ENCODE results near the gene KSR2.
"Not testable (repeated sequence)": the region's sequence is repeated elsewhere in the genome, so short reads cannot be mapped to it uniquely, and the experiment has no call there.

The KSR2 gene

DNA sequence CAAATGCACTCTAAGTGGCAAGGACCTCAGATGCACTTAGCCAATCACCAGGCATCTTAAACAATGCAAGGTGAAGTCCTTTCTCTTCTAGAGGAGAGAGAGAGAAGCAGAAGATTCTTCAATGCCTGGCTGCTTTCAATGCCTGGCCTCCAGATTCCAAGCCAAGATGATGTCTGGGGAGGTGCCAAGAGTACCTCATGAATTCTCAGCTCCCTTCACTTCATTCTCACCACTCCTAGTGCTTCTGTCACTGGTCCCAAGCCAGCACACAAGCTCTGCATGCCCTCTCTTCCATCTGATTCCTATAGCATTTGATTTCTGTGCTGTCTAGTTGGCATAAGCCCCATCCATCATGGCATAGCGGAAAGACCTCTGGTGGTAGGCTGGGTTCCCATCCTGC lies 225.0 kb downstream of the KSR2 start:
- no peak for DNase-seq

DNA sequence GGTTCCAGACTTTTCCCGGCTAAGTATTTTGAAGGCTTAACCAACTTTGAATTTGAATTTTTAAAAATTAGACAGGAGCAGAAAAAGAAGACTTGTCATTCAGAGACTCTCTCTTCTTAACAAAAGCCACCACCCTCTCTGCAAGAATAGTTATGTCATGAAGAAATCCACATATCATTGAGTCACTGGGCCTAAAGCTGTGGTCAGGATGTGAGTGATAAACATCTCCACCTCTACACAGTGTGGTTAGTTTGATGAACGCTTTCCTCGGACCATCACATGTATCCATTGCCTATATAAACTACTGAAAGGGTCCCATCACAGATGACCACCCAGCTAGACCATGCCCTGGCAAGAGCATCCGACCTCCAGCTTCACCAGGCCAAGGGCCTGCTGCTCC lies 226.1 kb downstream of the KSR2 start:
- no peak for DNase-seq

DNA sequence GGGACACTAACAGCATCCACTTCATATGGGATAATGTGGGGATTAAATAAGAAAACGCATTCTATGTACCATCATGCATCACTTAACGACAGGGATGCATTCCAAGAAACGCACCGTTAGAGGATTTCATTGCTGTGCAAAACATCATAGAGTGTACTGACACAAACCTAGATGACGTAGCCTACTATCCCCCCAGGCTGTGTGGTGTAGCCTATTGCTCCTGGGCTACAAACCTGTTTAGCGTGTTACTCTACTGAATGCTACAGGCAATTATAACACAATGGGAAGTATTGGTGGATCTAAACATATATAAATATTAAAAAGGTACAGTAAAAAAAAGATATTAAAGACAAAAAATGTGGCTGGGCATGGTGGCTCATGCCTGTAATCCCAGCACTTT lies 230.6 kb downstream of the KSR2 start:
- DNase-seq: no peak

DNA sequence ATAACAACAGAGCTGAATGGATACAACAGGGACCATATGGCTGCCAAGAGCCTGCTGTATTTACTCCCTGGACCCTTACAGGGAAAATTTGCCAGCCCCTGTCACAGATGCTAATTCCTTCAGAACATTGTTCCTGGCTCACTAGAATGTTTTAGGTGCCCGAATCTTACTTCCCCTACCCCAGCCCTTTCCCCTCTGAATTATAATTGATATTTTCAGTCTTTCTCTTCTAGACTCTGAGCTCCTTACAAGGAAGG lies 235.3 kb downstream of the KSR2 start:
- DNase-seq: no peak

DNA sequence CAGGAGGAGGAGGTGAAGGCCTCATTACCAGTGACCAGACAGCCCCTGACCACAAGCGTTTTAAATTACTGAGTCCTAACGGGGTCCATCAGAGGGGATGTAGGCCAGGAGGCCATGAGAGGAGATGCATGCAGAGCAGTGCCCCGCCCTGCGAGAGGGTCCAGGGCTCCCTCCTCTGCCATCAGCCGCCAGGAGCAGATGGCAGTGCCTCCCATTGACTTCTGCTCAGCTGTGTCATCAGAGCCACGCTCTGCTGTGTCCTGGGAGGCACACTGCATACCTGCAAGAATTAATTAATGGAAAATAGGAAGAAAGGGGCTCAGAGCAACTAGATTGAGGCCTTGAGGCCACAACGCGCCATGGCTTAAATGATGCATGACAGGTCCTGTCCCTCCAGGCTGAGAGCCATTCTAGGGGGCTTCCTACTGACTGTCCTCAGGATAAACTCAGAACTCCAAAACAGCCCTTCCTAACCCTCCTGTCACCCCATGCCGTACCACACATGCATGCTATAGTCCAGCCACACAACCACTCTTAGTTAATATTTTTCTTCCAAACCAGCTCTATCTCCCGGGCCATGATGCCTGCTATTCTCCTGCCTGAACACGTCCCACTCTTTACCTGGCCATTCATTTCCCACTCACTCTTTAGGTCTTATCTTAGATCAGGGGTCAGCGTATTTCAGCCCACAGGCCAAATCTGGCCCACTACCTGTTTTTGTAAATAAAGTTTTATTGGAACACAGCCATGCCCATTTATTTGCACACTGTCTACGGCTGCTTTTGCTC lies 235.8 kb downstream of the KSR2 start:
- DNase-seq: no peak

DNA sequence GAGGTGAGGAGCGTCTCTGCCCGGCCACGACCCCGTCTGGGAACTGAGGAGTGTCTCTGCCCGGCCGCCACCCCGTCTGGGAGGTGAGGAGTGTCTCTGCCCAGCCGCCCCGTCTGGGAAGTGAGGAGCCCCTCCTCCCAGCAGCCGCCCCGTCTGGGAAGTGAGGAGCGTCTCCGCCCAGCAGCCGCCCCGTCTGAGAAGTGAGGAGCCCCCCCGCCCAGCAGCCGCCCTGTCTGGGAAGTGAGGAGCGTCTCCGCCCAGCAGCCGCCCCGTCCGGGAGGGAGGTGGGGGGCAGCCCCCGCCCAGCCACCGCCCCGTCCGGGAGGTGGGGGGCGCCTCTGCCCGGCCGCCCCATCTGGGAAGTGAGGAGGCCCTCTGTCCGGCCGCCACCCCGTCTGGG lies 237.7 kb downstream of the KSR2 start:
- DNase-seq: not testable (repeated sequence)

DNA sequence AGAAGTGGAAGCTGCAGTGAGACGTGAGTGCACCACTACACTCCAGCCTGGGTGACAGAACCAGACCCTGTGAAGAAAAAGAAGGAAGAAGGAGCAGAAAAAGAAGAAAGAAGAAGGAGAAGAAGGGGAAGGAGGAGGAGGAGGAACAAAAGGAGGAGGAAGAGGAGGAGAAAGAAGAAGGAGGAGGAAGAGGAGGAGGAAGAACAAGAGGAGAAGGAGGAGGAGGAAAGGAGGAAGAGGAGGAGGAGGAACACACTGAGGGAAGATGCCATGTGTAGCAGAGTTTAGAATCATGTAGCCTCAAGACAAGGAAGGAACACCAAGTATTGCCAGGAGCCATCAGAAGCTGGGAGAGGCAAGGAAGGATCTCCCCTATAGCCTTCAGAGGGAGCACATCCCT lies 241.5 kb downstream of the KSR2 start:
- no peak for DNase-seq

DNA sequence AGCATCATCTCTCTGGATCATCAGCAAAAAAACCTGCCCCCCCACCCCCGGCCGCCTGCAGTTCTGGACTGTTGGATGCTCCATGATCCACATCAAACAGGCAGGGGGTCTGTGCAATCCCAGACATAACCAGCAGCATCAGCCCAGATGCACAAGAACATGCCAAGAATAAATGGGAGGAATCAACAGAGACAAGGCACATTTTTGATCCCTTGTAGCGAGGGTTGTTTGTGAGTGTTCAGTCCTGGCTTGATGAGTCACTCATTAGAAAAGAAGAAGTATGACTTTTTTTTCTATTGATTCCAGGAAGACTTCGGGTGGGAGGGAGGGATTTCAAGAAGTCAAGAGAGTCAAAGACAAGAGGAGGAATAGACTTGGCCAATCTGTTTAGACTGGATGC lies 244.2 kb downstream of the KSR2 start:
- DNase-seq: no peak

DNA sequence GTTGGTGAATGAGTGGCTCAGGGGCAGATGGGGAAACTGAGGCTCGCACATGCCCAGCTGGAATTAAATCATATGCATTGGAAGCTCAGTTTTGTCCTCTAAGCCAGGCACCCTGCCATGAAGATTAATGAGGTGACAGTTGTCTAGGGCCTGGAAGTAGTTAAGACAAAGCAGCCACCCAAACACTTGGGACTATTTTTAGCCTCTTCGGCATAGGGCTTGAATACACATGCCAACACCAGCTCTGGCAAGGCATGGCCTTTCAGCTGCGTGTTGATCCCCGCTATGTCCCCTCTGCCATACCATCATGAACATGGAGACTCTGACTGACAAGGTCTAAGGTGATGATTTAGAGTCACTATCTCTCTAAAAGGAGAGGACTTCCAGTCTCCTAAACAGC lies 250.2 kb downstream of the KSR2 start:
- DNase-seq: no peak

DNA sequence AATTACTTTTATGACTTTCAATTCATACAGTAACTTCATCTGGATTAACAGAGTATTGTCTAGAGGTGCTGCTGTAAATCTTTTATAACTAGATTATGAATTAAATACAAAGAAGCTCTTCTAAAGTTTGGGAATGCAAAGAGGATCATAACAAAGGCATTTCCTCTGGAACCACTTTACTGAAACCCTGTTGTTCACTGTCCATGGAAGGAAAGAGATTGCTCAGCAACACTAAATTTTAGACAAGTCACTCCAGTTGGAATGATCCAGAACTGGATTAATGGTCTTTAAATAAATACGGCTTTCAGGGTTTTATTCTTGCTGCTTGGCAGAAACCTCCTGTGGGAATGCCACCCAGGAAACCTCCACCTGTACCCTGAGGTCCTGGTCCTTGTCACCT lies 250.6 kb downstream of the KSR2 start:
- no peak for DNase-seq

DNA sequence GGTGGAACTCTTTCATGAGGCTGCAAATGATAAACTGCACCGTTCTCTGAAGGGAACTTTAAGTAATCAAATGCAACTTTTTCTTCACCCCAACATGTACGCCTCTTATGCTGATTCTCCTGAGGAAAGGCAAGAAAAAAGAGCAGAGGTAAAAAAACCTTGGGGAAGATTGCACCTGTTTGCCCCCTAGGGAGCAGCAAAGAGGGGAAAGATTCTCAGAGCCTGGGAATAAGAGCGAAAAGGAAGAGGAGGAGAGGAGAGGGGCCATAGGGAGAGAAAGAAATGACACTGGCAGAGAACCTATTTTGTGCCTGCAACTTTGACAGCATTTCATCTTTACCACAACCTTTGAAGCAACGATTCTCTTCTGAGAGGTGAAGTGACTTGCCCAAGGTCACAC lies 254.6 kb downstream of the KSR2 start:
- no peak for DNase-seq

DNA sequence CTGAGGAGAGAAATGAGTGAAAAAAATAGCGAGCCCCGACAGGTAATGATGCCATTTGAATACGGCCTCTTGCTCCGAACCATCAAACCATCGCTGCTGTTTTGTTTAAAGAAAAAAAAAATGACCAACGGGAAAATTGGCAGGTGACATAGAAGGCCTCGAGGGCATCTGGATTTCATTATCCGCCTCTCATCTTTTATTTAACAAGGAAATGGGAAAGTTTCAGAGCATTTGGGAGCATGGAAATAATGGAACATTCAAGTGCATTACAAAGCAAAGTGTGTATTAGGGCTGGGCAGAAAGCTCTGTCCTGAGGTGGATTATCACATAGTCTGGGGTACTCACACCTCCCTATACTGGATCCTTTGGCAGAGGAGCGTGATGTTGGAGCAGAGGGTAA lies 258.7 kb downstream of the KSR2 start:
- no peak for DNase-seq

DNA sequence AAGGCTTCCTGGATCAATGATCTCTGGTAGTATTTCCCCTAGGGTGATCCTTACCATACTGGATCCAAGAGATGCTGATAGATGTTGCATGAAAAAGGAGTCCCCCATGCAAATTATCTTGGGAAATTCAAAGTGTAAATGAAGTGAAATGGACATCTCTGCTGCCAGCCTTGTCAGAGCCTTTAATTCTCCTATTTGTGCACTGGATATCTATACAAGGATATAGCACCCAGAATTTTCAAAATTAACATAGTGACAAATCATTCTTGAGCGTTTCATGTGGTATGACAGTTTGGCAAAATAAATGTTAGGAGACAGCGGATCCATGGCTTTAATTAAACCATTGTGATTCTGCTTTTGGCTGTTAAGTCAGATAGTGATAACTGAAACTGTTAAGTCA lies 260.9 kb downstream of the KSR2 start:
- no peak for DNase-seq

DNA sequence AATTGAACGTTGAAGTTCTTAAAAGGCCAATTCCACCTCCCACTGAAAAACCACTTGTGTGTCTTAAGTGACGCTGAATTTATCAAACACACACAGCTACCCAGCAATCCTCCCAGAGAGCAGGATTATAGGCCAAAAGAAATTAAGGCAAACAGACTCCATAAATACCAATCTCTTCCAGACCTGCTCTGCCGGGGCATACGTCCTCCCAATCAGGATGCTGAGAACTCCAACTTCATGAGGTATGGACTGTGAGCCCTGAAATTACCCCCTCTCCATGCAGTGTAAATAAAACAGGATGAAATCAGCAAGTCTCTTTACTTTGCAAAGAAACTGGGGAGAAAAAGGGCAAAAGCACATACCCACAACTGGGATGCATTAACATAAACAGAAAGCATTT lies 265.2 kb downstream of the KSR2 start:
- DNase-seq: no peak

DNA sequence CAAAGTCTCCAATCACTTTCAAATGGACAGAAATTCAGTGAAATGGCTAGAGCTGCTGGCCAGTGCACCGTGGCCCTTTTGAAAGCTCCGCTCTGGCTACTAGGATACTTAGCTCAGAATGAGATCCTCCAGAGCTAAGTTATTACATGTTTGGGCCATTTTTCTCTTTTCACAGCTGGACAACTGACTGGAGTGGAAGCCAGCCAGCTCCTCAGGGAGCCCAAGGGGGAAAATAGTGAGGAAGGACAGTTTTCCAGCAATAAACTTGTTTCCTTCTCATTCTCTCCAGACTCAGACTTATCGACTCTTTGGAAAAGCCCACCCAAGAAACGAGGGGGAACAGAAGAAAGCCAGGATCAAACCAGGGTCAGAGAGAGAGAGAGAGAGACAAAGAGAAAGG lies 266.0 kb downstream of the KSR2 start:
- no peak for DNase-seq

DNA sequence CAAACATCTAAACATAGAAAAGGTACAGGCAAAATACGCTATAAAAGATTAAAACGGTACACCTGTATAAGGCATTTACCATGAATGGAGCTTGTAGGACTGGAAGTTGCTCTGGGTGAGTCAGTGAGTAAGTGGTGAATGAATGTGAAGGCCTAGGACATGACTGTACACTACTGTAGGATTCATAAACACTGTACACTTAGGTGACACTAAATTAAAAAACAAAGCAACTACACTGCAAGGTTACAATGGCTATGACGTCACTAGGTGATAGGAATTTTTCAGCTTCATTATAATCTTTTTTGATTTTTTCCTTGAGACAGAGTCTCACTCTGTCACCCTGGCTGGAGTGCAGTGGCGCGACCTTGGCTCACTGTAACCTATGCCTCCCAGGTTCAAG lies 269.2 kb downstream of the KSR2 start:
- no peak for DNase-seq

DNA sequence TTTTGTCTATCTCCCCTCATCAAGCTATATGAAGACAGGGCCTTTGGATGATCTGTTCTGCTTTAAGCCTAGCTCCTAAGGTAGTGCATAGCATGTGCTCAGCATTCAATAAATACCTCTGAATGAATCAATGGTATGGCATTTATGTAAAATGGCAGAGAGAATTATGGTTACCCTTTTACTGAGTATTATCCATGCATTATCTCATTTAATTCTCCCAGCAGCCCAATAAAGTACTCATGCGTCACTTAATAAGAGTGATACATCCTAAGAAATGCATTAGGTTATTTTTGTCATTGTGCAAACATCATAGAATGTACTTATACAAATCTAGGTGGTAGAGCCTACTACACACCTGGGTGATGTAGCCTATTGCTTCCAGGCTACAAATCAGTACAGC lies 269.7 kb downstream of the KSR2 start:
- DNase-seq: no peak

DNA sequence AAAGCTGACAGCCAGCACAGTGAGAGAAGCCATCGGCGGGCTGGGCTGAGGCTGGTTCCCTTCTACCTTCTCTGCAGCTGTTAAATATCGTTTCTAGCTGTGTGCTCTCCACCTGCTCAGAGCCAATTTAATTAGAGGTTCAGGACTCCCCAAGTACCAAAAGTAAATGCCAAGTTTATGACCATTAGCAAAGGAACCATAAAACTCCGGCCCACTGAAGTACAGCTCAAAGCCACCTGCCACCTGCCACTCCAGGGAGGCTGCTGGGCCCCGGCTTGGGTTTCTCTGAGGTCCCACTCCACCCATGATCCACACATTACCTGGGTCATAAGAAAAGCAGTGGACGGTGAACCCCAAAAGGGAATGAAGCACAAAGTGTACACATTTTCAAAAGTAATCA lies 272.8 kb downstream of the KSR2 start:
- no peak for DNase-seq

DNA sequence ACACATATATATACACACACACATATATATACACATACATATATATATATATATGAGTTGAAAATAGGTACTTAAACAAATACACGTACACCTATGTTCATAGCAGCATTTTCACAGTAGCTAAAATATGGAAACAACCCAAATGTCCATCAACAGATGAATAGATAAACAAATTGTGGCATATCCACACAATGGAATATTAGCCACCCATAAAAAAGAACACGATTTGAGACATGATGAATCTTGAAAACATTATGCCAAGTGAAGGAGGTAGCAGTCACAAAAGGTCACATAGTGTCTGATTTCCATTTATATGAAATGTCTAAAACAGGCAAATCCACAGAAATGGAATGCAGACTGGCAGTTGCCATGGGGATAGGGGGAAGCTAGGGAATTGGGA lies 276.3 kb downstream of the KSR2 start:
- no peak for DNase-seq

DNA sequence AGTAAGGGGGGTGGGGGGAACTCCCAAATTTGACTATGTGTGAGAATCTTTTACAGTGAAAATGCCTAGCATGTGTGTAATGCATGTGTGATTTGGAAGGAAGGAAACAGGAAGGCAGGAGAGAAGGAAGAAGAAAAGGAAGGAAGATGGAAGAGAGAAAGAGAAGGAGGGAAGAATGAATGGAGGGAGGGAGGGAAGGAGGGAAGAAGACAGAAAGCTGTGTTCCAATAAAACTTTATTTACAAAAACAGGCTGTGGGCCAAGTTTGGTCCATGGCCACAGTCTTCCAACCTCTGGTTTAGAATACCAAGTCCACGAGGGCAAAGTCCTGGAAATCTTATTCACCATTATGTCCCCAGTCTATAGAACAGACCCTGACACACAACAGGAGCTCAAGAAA lies 278.9 kb downstream of the KSR2 start:
- DNase-seq: no peak

DNA sequence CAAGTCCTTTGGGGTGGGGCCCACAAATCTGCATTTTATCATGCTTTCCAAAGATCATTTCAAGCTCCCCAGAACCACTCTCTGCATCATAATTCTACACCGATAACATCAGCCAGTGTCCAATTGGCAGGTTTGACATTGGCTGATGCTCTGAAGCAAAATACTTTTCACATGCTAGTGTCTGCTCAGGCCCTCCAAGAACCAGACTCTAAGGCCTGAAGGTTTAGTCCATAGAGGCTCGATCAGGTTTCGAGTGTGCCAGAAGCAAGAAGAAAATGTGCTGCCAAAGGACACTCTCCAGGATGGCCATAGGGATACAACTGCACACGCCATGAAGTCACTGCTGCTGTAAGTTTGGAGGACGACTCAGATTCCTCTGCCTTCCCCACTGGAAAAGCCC lies 280.3 kb downstream of the KSR2 start:
- DNase-seq: no peak

DNA sequence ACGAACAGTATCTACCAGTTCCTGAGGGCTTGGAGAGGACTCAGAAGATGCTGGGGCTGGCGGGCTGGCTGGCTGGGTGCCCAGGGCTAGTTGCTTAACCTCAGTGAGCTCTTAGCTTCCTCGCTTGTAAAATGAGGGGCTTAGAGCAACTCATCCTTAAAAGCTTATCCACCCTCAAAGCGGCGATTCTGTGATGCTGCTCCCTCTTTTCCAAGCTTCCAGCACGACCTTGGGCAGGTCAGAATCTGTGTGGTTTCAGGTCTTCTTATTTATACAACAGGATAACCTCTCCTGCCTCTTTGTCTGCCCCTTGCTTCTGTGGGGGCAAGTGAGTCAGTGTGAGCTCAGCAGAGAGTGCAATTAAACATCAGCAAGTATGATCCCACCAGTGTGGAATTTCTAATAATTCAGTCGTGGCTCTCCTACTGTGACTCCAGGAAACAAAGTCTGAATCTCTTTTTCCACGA lies 281.8 kb downstream of the KSR2 start:
- DNase-seq: no peak

DNA sequence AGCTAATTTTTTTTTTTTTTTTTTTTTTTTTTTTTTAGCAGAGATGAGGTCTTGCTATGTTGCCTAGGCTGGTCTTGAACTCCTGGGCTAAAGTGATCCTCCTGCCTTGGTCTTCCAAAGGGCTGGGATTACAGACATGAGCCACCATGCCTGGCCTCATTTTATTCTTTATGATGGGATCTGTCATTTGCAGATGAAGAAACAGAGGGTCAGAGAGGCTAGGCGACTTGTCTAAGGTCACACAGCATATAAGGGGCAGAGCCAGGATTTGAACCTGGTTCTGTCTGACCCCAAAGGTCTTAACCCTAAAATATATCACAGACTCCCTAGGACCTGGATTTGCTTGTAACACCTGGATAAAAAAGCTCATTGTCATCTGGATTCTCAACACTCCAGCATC lies 282.6 kb downstream of the KSR2 start:
- no peak for DNase-seq

DNA sequence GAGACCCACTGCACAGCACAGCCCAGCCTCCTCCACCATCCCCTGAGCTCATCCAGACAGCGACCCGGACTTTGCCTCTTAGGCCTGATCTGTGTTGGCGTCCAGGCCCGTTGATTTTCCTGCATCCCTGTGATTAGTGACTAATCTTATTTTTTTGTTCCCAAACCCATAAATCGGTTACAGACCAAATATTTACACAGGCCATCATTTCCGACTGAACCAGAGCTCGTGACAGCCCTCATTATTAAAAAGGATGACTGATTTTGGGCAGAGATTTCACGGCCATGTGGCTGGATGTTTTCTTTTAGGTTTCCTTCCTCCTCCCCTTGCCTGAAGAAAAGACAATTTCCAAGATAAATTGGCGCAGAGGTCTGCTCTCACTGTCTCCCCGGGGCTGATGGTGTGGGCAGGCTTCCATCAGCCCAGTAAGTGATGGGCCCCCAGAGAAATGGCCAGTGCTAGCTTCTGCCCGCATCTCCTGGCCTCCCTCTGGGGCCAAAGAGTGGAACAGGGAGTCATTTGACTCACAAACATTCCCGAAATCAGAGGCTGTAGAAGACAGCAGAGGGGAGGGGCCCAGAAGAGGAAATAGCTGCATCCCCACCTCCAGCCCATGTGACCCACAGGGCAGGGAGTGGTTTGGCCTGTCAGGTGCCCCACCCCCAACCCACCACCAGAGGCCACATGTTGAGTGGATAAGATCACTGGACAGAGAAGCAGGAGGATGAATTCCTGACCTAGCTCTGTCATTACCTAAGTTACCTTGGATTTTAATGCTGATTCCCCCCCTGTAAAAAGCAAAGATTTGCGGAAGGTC lies 283.5 kb downstream of the KSR2 start:
- DNase-seq: no peak

DNA sequence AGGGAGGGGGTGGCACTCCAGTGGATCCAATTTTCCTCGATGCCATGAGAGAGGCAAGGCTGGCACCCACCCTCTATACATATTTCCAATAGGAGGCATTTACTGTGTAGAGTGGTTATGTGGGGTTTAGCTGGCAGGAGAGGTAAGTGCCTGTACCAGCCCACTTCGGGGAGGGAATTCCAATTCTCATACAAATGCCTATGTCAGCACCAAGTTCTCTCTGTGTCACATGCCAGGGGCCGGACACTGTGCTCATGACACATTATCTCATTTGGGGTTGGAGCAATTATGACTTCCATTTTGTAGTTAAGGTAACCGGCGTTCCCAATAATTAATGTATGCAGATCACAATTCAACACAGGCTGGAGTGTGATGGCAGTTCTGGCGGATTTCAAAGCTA lies 284.3 kb downstream of the KSR2 start:
- no peak for DNase-seq

Measured in activated CD8-positive, alpha-beta memory T cell treated with anti-CD3 and anti-CD28 coated beads for 24 hours (primary cell).